ENCODE data around the gene ONECUT3.

DNA sequence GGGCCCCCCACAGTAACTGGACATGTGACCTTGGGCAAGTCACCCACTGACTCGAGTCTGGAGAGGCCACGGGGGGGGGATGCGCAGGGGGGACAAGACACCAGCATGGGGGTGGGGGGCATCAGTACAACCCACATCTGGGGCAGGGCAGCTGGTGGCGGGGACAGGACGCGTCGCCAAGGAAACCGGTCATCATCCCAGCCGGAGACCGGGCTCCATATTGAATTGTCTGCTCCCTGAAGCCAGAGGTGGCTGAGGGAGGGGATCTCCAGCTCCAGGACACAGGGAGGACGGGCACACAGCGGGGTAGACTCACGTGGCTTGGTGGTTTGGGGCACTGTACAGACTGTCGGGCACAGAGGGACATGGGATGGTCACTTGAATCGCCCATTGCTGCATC, 11.4 kb downstream of the ONECUT3 start:
- TF ChIP-seq, protein P1, sequence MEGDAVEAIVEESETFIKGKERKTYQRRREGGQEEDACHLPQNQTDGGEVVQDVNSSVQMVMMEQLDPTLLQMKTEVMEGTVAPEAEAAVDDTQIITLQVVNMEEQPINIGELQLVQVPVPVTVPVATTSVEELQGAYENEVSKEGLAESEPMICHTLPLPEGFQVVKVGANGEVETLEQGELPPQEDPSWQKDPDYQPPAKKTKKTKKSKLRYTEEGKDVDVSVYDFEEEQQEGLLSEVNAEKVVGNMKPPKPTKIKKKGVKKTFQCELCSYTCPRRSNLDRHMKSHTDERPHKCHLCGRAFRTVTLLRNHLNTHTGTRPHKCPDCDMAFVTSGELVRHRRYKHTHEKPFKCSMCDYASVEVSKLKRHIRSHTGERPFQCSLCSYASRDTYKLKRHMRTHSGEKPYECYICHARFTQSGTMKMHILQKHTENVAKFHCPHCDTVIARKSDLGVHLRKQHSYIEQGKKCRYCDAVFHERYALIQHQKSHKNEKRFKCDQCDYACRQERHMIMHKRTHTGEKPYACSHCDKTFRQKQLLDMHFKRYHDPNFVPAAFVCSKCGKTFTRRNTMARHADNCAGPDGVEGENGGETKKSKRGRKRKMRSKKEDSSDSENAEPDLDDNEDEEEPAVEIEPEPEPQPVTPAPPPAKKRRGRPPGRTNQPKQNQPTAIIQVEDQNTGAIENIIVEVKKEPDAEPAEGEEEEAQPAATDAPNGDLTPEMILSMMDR (IDR thresholded peaks at IDR 0.05) = no peak
- no peak for TF ChIP-seq POLR2A (IDR thresholded peaks at IDR 0.05)

All from adrenal gland (tissue), 5 donors.